Measurements from ENCODE around the gene EFHD2. TPM values are rescaled to one million over a fixed set of nuclear protein-coding genes. Genes with fewer than 3 reads are reported as not detected.
"Not testable (repeated sequence)": the region's sequence is repeated elsewhere in the genome, so short reads cannot be mapped to it uniquely, and the experiment has no call there.

The EFHD2 gene
- total RNA-seq, 1 donor from 2014 or later, result 38.3 TPM

- ATAC-seq, result no peak
Measured at GRCh38 chr1:15454256-15454655, 44.6 kb downstream of the EFHD2 start.

- peak; percentile 47 for ATAC-seq
Measured at GRCh38 chr1:15455522-15455921, 45.8 kb downstream of the EFHD2 start.

GRCh38 chr1:15456313-15456954 is 46.7 kb downstream of the EFHD2 start, which contains the start of gene CELA2A:
Gene CELA2A (plus strand): TSS chr1:15456732. CDS start chr1:15456754, 22 bp downstream.
- no peak for ATAC-seq

- no peak for ATAC-seq
Measured at GRCh38 chr1:15457585-15457984, 47.9 kb downstream of the EFHD2 start.

- ATAC-seq, result not testable (repeated sequence)
Measured at GRCh38 chr1:15458388-15458787, 48.7 kb downstream of the EFHD2 start.

- ATAC-seq, result no peak
Measured at GRCh38 chr1:15459771-15460707, 50.4 kb downstream of the EFHD2 start.

GRCh38 chr1:15460708-15461095 is 51.0 kb downstream of the EFHD2 start:
- no peak for ATAC-seq

- peak; percentile 84 for ATAC-seq
Measured at GRCh38 chr1:15463064-15463800, 53.5 kb downstream of the EFHD2 start.

- not testable (repeated sequence) for ATAC-seq
Measured at GRCh38 chr1:15463926-15464322, 54.2 kb downstream of the EFHD2 start.

- no peak for ATAC-seq
Measured at GRCh38 chr1:15465674-15466073, 56.0 kb downstream of the EFHD2 start.

- peak; percentile 82 for ATAC-seq
Measured at GRCh38 chr1:15466955-15467625, 57.4 kb downstream of the EFHD2 start.

GRCh38 chr1:15468145-15468544 is 58.5 kb downstream of the EFHD2 start:
- ATAC-seq, result no peak

- no peak for ATAC-seq
Measured at GRCh38 chr1:15469361-15469760, 59.7 kb downstream of the EFHD2 start.

GRCh38 chr1:15469821-15470448 is 60.2 kb downstream of the EFHD2 start:
- not testable (repeated sequence) for ATAC-seq

- ATAC-seq, result not testable (repeated sequence)
Measured at GRCh38 chr1:15471067-15471466, 61.4 kb downstream of the EFHD2 start.

- not testable (repeated sequence) for ATAC-seq
Measured at GRCh38 chr1:15471723-15472122, 62.0 kb downstream of the EFHD2 start.

GRCh38 chr1:15472587-15472986 is 62.9 kb downstream of the EFHD2 start:
- no peak for ATAC-seq

- ATAC-seq, result no peak
Measured at GRCh38 chr1:15475752-15476314, 66.1 kb downstream of the EFHD2 start, which contains the start of gene CELA2B. Gene CELA2B (plus strand): TSS chr1:15476104. CDS start chr1:15476126, 22 bp downstream.

GRCh38 chr1:15476927-15477326 is 67.2 kb downstream of the EFHD2 start:
- no peak for ATAC-seq

- ATAC-seq, result no peak
Measured at GRCh38 chr1:15477646-15478212, 68.0 kb downstream of the EFHD2 start.

Data from esophagus mucosa (tissue), 1 donor.